Neutrophil (primary cell): ENCODE data around the gene RRP36.
"Not testable (repeated sequence)": the region's sequence is repeated elsewhere in the genome, so short reads cannot be mapped to it uniquely, and the experiment has no call there.

Source experiments
- H3K27ac ChIP-seq: fragments of 200-600 bp; sonication (generic); 2 replicates; pipeline ENCODE4 v1.5.1; 2016; ENCODE audit warnings: mild to moderate bottlenecking, moderate library complexity
- H3K27me3 ChIP-seq: fragments of 200-600 bp; sonication (generic); 2 replicates; pipeline ENCODE4 v1.6.0; 2016; ENCODE audit warnings: mild to moderate bottlenecking
- H3K36me3 ChIP-seq: fragments of 200-600 bp; sonication (generic); 2 replicates; pipeline ENCODE4 v1.5.1; 2017
- H3K4me1 ChIP-seq, 2 experiments: fragments of 200-600 bp in 1 of 2; sonication (generic) in 1 of 2; 1 replicate in 1 of 2; 2 replicates in 1 of 2; pipeline versions ENCODE4 v1.5.1 to v1.6.1; 2013 to 2016; ENCODE audit warnings: low read depth in 1 of 2, low read length in 1 of 2, mild to moderate bottlenecking in 1 of 2, moderate library complexity in 1 of 2; ENCODE audit not compliant: control insufficient read depth in 1 of 2, insufficient read depth in 1 of 2
- H3K4me3 ChIP-seq, 2 experiments: fragments of 200-600 bp in 1 of 2; sonication (generic) in 1 of 2; 1 replicate in 1 of 2; 2 replicates in 1 of 2; pipeline ENCODE4 v1.5.1; 2013 to 2016; ENCODE audit warnings: low read depth in 1 of 2, low read length in 1 of 2, mild to moderate bottlenecking in 1 of 2, moderate library complexity in 1 of 2
- H3K9me3 ChIP-seq: fragments of 200-600 bp; sonication (generic); 2 replicates; pipeline ENCODE4 v1.5.1; 2016
- TF ChIP-seq, protein P1 (sequence below): fragments of 200-600 bp; sonication (generic); IDR thresholded peaks from 2 replicates; pipeline ENCODE4 v1.5.1; 2016; ENCODE audit warnings: antibody characterized with exemption

RRP36 gene

DNA sequence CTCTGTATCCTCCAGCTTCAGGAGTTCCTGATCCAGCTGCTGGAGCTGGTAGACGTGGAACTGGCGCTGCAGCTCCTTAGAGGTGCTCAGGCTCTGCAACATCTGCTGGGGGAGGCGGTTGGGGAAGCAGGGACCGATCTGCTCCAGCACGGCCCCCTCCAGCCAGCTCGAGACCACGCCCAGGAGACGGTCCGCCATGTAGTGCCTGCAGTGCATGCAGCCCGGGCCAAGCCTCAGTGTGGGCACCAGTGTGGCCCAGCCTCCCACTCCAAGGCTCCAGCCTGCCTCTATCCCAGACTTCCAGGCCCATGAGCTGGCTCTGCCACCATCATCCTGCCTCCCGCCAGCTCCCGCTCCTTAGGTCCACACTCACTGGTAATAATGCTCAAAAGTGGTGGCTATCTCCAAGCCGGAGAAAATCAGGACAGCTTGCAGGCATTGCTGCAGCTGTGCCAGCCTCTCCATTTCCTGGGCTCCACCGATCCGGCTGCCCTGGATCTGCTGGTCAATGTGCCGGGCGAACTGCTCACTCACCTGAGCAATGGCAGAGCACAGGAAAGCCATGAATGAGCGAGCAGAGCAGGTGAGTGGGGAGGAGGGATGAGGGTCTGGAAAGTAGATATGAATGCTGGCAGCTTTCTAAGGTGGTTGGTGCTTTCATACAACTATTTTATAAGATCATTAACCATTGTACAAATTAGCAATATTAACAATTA lies 19.3 kb downstream of the RRP36 start:
- TF ChIP-seq, protein P1, sequence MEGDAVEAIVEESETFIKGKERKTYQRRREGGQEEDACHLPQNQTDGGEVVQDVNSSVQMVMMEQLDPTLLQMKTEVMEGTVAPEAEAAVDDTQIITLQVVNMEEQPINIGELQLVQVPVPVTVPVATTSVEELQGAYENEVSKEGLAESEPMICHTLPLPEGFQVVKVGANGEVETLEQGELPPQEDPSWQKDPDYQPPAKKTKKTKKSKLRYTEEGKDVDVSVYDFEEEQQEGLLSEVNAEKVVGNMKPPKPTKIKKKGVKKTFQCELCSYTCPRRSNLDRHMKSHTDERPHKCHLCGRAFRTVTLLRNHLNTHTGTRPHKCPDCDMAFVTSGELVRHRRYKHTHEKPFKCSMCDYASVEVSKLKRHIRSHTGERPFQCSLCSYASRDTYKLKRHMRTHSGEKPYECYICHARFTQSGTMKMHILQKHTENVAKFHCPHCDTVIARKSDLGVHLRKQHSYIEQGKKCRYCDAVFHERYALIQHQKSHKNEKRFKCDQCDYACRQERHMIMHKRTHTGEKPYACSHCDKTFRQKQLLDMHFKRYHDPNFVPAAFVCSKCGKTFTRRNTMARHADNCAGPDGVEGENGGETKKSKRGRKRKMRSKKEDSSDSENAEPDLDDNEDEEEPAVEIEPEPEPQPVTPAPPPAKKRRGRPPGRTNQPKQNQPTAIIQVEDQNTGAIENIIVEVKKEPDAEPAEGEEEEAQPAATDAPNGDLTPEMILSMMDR = no peak
- H3K36me3 ChIP-seq = peaks cover 91% of the 10 kb centered on the region

DNA sequence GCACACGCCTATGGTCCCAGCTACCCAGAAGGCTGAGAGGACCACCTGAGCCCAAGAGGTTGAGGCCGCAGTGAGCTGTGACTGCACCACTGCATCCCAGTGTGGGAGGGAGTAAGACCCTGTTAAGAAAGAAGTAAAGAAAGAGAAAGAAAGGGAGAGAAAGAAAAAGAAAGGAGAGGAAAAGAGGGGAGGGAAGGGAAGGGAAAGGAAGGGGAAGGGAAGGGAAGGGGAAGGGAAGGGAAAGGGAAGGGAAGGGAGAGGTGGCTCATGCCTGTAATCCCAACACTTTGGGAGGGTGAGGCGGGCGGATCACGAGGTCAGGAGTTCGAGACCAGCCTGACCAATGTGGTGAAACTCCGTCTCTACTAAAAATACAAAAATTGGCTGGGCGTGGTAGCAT lies 20.1 kb downstream of the RRP36 start:
- H3K9me3 ChIP-seq, H3K4me1 ChIP-seq, H3K27me3 ChIP-seq, H3K4me3 ChIP-seq, H3K27ac ChIP-seq: not testable (repeated sequence)
- H3K36me3 ChIP-seq = peaks cover 93% of the 10 kb centered on the region

More for the DNA sequence above, 19.3 kb downstream of the RRP36 start:
- Histone ChIP-seq H3K27ac (no peak overlapping the region), H3K4me3 (no peak overlapping the region), H3K4me1 (no peaks in the 10 kb centered on the region), H3K27me3 (no peaks in the 10 kb centered on the region), H3K9me3 (no peaks in the 10 kb centered on the region)

DNA sequence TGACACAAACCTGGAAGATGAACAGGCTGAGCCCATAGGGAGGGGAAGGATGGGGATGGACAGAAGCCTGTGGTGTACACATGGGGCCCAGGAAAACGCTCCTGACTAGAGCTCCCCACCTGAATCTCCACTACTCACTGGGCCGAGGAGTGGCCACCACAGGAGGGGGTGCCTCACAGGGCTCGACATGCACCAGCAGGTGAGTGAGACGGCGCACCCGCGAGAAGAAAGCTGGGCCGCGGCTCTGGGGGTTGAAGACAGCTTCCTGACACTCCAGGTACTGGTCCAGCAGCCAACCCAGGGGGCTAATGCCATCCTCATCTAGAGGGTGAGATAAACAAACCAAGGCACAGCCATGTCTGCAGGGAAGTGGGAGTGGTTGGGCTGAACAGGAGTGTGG lies 21.9 kb downstream of the RRP36 start:
- Histone ChIP-seq H3K27ac (no peak overlapping the region), H3K4me1 (no peaks in the 10 kb centered on the region), H3K36me3 (peaks cover 91% of the 10 kb centered on the region), H3K9me3 (no peaks in the 10 kb centered on the region), H3K27me3 (no peaks in the 10 kb centered on the region), H3K4me3 (no peak overlapping the region)
- TF ChIP-seq, protein P1 = no peak

DNA sequence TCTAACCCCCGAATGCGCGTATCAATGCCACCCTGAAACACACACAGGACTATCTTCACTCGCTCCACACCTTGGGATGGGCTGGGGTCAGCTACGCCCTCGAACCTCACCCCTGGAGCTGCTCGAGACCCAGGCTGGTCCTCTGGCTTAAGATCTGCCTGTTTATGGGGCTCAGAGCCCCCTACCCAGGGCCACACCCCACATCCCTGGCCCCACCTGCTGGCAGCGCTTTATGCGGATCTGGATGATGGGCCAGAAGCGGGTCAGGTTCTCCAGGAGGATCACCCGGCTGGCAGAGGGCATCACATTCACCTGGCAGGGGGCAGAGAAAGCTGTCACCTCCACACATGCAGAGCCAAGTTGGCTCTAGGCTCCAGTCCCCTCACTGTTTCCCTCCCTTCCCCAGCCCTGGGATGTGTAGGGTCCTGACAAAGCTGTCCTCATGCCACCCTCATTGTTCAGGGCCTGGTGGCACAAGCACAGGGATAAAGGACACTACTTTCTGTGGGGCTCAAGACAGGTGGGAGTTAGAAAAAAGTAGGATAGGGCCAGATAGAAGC lies 24.0 kb downstream of the RRP36 start:
- Histone ChIP-seq H3K27me3 (no peaks in the 10 kb centered on the region), H3K4me3 (no peak overlapping the region), H3K27ac (no peak overlapping the region), H3K9me3 (no peaks in the 10 kb centered on the region), H3K4me1 (peaks cover 0 to 4% of the 10 kb centered on the region in 2 experiments), H3K36me3 (peaks cover 89% of the 10 kb centered on the region)
- TF ChIP-seq, protein P1 = no peak

DNA sequence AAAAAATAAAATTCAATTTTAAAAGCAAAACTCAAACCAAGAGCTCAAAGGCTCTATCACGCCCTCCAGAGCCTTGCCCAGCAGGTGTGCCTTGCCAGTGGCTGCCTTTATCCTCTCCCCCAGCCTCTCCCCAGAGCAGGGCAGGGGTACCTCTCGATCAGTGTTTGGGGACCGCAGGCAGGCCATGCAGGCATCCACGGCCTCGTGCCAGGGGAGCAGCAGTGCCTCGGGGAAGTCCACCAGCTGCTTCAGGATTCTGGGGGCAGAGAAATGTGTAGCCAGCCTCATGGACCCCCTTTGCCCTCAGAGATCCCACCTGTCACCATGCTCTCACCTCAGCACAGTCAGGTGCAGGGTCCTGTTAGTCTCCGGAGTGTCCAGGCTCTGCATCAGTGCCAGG lies 26.6 kb downstream of the RRP36 start:
- peaks cover 2 to 10% of the 10 kb centered on the region in 2 experiments for H3K4me1 ChIP-seq
- H3K9me3 ChIP-seq = no peaks in the 10 kb centered on the region
- no peak overlapping the region for H3K4me3 ChIP-seq
- no peak overlapping the region for H3K27ac ChIP-seq
- H3K27me3 ChIP-seq = no peaks in the 10 kb centered on the region
- peaks cover 69% of the 10 kb centered on the region for H3K36me3 ChIP-seq
- TF ChIP-seq, protein P1 = no peak

DNA sequence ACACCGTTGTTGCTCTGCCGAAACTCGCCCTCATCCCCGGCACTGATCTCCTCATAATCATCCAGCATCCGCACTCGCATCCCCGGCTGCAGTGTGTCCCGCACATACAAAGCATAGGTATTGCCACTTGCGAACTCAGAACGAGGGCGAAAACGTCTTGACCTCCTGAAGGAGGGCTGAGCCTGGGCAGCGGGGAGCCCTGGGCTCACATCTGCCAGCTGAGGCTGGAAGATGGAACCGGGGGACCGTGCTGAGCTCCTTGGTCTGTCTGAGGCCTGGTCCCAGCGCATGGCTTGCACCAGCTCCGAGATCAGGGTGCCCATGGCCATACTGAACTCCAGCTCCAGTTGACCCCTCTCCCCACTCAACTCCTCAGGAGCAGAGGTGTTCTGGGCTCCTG lies 29.6 kb downstream of the RRP36 start:
- H3K27ac ChIP-seq = no peak overlapping the region
- TF ChIP-seq, protein P1 = no peak
- H3K27me3 ChIP-seq = no peaks in the 10 kb centered on the region
- H3K4me1 ChIP-seq = peaks cover 12 to 19% of the 10 kb centered on the region in 2 experiments
- no peaks in the 10 kb centered on the region for H3K9me3 ChIP-seq
- H3K36me3 ChIP-seq = peaks cover 40% of the 10 kb centered on the region
- no peak overlapping the region for H3K4me3 ChIP-seq
